OCI-LY3 (cell line): ENCODE results near the gene SERPINE2.

ENCODE experiments used
- CTCF ChIP-seq: fragments of 200-600, 300-600 bp; sonication (generic); IDR thresholded peaks from 2 replicates; pipeline ENCODE4 v1.5.1; 2014; ENCODE audit warnings: antibody characterized with exemption, low read length, low read depth
- EZH2phosphoT487 ChIP-seq: fragments of 200-600 bp; shearing (Covaris generic); IDR thresholded peaks from 2 replicates; pipeline ENCODE4 v1.6.1; 2018; ENCODE audit warnings: antibody characterized with exemption, mixed run types, low read depth

GRCh38 chr2:224038049-224038829 lies 847 bp downstream of the SERPINE2 start:
- TF ChIP-seq CTCF: no peak
- no peak for TF ChIP-seq EZH2phosphoT487
